Caco-2 (cell line): ENCODE results near the gene HOXA1. TPM values are rescaled to one million over a fixed set of nuclear protein-coding genes. Genes with fewer than 3 reads are reported as not detected.
A peak's percentile ranks its signal among the peaks of the same experiment; 100 is the strongest.

Source experiments
- BruUV-seq: library from RNA; stranded (reverse); fragments of 400-500 nt; replicated peaks from 2 replicates; lab custom pipeline; 2021; lab: Mats Ljungman, UMichigan
- CTCF ChIA-PET: fragments of 300-600 bp; sonication (Branson Sonifier 250); formaldehyde crosslinking; loops from one replicate; lab custom pipeline; 2022; ENCODE audit warnings: antibody characterized with exemption; lab: Charles Lee
- POLR2A ChIA-PET: fragments of 300-600 bp; sonication (Branson Sonifier 250); formaldehyde crosslinking; loops from one replicate; lab custom pipeline; 2022; ENCODE audit warnings: antibody characterized with exemption; lab: Charles Lee
- DNase-seq, 2 experiments: peaks; one replicate each; pipeline versions ENCODE4 v3.0.0 to v3.0.0-alpha.2; 2020 to 2022
- H3K27me3 ChIP-seq: replicated peaks from 2 replicates; pipeline ENCODE4 v1.6.0; 2011; ENCODE audit warnings: low read length; ENCODE audit not compliant: control insufficient read depth, insufficient read depth
- H3K36me3 ChIP-seq: 2 replicates; pipeline ENCODE4 v1.5.1; 2011; ENCODE audit warnings: low read length; ENCODE audit not compliant: control insufficient read depth, insufficient read depth
- H3K4me1 ChIP-seq: fragments of 250-450 bp; sonication (Bioruptor Pico); 2 replicates; pipeline ENCODE4 v1.5.1; 2020; ENCODE audit warnings: mild to moderate bottlenecking
- H3K4me3 ChIP-seq: 2 replicates; pipeline ENCODE4 v1.5.1; 2011; ENCODE audit warnings: low read depth, mild to moderate bottlenecking, control low read depth, low read length
- H3K9me3 ChIP-seq: fragments of 250-450 bp; sonication (Bioruptor Pico); 2 replicates; pipeline ENCODE4 v1.5.1; 2020; ENCODE audit warnings: mild to moderate bottlenecking, moderate library complexity
- H3K27ac Mint-ChIP-seq: one replicate; pipeline ENCODE4 v1.8.0; 2022; ENCODE audit warnings: mixed read lengths; ENCODE audit not compliant: unreplicated experiment
- H3K27me3 Mint-ChIP-seq: one replicate; pipeline ENCODE4 v1.8.0; 2022; ENCODE audit warnings: mixed read lengths; ENCODE audit not compliant: insufficient read depth, unreplicated experiment
- H3K36me3 Mint-ChIP-seq: one replicate; pipeline ENCODE4 v1.8.0; 2022; ENCODE audit warnings: mild to moderate bottlenecking, mixed read lengths; ENCODE audit not compliant: insufficient read depth, unreplicated experiment
- H3K4me1 Mint-ChIP-seq: one replicate; pipeline ENCODE4 v1.8.0; 2022; ENCODE audit warnings: low read depth, mixed read lengths; ENCODE audit not compliant: unreplicated experiment
- H3K4me3 Mint-ChIP-seq: one replicate; pipeline ENCODE4 v1.8.0; 2022; ENCODE audit warnings: mild to moderate bottlenecking, moderate library complexity, mixed read lengths; ENCODE audit not compliant: unreplicated experiment
- H3K9me3 Mint-ChIP-seq: one replicate; pipeline ENCODE4 v1.8.0; 2022; ENCODE audit warnings: mixed read lengths; ENCODE audit not compliant: unreplicated experiment
- intact Hi-C: fragments of 100-400 bp; cut with micrococcal nuclease; formaldehyde crosslinking; loops from one replicate; pipeline ENCODE4 v1.10.0; 2022; ENCODE audit not compliant: unreplicated experiment
- total RNA-seq: library from RNA; stranded (reverse); gene quantifications from 2 replicates; pipeline ENCODE4 v1.2.3, GENCODE V29; 2022
- TF ChIP-seq, protein P1 (sequence below), 2 experiments: fragments of 200-600 bp in 1 of 2; IDR thresholded peaks; 1 replicate in 1 of 2; 2 replicates in 1 of 2; pipeline versions ENCODE4 v1.5.1 to v1.8.0; 2011 to 2022; ENCODE audit warnings: antibody characterized with exemption in 1 of 2, control low read depth in 1 of 2, inconsistent platforms in 1 of 2, low read depth in 1 of 2, low read length in 1 of 2, mild to moderate bottlenecking in 1 of 2, moderate library complexity in 1 of 2; ENCODE audit not compliant: insufficient read depth in 1 of 2, severe bottlenecking in 1 of 2, unreplicated experiment in 1 of 2

The HOXA1 gene
- total RNA-seq, 1 experiment from 2014 or later, result 18.5 TPM

DNA sequence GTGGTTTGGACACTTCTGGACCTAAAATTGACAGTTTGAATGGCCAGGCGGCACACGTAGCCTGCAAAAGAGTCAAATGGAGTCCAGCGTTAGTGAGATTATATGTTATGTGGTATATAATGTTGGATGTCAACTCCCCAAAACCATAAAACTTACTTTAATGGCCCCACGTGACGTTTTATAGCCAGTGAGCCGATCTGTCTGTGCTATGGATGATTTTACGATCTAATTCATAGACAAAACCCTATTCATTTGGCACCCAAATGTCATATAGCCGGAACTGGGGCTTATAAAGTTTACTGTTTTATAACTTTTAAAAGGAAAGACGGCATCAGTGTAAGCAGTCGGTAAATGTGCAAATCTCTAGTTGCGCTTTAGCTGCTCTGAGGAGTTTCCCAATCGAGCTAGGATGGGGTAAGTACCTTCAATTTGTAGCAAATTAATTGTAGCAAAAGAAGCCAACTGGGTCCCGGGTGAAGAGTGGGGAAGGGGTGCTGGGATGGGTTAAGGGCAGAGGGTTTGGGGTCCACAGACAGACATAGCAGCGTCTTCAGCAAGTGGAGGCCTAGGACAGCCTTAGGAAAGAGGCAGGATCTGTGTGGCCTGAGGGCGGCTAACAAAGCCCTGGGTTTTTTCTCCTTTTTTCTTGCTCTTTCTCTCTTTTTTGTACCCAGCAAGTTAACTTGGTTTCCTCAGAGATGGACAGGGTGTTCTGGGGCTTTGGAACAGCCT lies 44.5 kb upstream of the HOXA1 start:
- peaks cover 9% of the 10 kb centered on the region for H3K36me3 Mint-ChIP-seq
- ChIA-PET POLR2A (interaction anchor here (0.6 kb wide), 1 partner anchor 46 kb away, joined by 3 read pairs; no protein-coding TSS in a partner anchor), CTCF (no interaction called here)
- H3K27me3 Mint-ChIP-seq, result no peaks in the 10 kb centered on the region
- Histone ChIP-seq H3K36me3 (no peaks in the 10 kb centered on the region; the same call in 1 of the 2 replicates), H3K4me1 (peaks cover 10% of the 10 kb centered on the region), H3K27me3 (no peaks in the 10 kb centered on the region), H3K9me3 (no peaks in the 10 kb centered on the region), H3K4me3 (peak overlapping the region; percentile 37)
- no peaks in the 10 kb centered on the region for H3K4me1 Mint-ChIP-seq
- no TSS peak for BruUV-seq
- no peak overlapping the region for H3K27ac Mint-ChIP-seq
- intact Hi-C loops, result no loop called here
- DNase-seq, result no peak
- H3K9me3 Mint-ChIP-seq, result no peaks in the 10 kb centered on the region
- peak overlapping the region; percentile 70 for H3K4me3 Mint-ChIP-seq
- TF ChIP-seq, protein P1, sequence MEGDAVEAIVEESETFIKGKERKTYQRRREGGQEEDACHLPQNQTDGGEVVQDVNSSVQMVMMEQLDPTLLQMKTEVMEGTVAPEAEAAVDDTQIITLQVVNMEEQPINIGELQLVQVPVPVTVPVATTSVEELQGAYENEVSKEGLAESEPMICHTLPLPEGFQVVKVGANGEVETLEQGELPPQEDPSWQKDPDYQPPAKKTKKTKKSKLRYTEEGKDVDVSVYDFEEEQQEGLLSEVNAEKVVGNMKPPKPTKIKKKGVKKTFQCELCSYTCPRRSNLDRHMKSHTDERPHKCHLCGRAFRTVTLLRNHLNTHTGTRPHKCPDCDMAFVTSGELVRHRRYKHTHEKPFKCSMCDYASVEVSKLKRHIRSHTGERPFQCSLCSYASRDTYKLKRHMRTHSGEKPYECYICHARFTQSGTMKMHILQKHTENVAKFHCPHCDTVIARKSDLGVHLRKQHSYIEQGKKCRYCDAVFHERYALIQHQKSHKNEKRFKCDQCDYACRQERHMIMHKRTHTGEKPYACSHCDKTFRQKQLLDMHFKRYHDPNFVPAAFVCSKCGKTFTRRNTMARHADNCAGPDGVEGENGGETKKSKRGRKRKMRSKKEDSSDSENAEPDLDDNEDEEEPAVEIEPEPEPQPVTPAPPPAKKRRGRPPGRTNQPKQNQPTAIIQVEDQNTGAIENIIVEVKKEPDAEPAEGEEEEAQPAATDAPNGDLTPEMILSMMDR (IDR thresholded peaks at IDR 0.05; ENCODE audit: insufficient read depth in 1 of 2, low read depth in 1 of 2, low read length in 1 of 2, severe bottlenecking in 1 of 2, unreplicated experiment in 1 of 2), result no peak

DNA sequence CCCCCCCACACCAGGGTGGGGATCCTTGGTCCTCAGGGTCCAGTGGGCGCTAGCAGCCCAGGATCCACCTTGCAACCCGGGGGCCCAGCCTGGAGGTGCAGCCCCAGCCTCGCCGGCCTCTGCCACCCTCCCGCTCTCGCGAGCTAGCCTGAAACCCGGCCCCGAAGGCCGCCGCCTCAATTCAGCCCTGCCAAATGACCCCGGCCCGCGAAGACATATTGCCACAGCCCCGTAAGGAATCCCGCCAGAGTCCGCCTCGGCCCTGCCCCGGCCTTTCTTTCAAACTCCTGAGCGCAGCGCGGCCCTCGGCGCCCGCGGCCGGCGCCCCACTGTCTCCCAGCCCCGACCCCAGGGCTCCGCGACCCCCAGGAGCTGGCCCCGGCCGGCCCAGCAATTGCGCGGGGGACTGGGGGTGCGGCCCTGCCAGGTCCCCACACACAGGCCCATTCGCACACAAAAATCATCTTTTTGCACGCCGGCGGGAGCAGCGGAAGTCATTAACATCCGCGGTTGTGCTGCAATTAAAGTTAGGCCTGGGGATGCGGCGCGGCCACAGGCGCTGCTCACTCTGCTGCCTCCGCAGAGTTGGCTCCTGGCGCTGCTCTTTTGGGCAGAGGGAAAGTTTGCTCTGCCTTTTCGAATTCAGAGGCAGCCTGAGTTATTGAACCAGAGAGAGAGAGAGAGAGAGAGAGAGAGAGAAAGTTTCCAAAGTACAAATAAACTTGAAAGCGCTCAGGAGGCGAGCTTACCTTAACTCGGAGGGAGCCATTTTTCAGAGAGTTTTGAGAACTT lies 43.7 kb upstream of the HOXA1 start:
- no peaks in the 10 kb centered on the region for H3K27me3 ChIP-seq
- ChIA-PET CTCF (no interaction called here), POLR2A (interaction anchor here (0.6 kb wide), 1 partner anchor 45 kb away, joined by 3 read pairs; no protein-coding TSS in a partner anchor)
- Mint-ChIP-seq H3K27me3 (no peaks in the 10 kb centered on the region), H3K4me3 (peak overlapping the region; percentile 70), H3K27ac (no peak overlapping the region), H3K36me3 (peaks cover 5% of the 10 kb centered on the region), H3K9me3 (no peaks in the 10 kb centered on the region), H3K4me1 (peaks cover 3% of the 10 kb centered on the region)
- DNase-seq, result peak in 1 of 2 experiments; percentile 63
- no peaks in the 10 kb centered on the region for H3K36me3 ChIP-seq
- H3K4me3 ChIP-seq, result peak overlapping the region; percentile 37
- intact Hi-C loops, result no loop called here
- TF ChIP-seq, protein P1 (IDR thresholded peaks at IDR 0.05; ENCODE audit: insufficient read depth in 1 of 2, low read depth in 1 of 2, low read length in 1 of 2, severe bottlenecking in 1 of 2, unreplicated experiment in 1 of 2), result no peak
- peaks cover 10% of the 10 kb centered on the region for H3K4me1 ChIP-seq
- BruUV-seq, result no TSS peak
- H3K9me3 ChIP-seq, result no peaks in the 10 kb centered on the region

DNA sequence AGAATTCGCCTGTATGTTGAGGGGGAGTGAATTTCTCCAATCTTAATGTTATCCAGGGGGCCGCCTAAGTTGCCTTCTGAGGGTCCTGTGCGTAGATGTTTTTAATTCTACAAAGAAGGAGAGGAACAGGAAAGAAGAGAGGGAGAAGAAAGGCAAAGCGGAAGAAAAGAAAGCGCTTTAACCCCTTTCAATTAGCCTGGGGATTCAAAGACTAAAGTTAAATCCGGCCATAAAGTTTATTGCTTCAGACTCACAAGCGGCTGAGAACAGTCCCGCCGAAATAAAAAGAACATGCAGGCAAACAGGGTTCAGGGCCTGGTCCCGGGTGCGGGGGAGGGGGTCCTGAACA lies 43.2 kb upstream of the HOXA1 start:
- ChIA-PET CTCF (no interaction called here), POLR2A (no interaction called here)
- peaks cover 14% of the 10 kb centered on the region for H3K4me1 ChIP-seq
- H3K36me3 ChIP-seq, result no peaks in the 10 kb centered on the region
- Mint-ChIP-seq H3K36me3 (peaks cover 5% of the 10 kb centered on the region), H3K27ac (no peak overlapping the region), H3K4me3 (peak overlapping the region; percentile 70), H3K9me3 (no peaks in the 10 kb centered on the region), H3K27me3 (no peaks in the 10 kb centered on the region), H3K4me1 (peaks cover 9% of the 10 kb centered on the region)
- no peaks in the 10 kb centered on the region for H3K27me3 ChIP-seq
- BruUV-seq, result no TSS peak
- intact Hi-C loops, result no loop called here
- TF ChIP-seq, protein P1 (IDR thresholded peaks at IDR 0.05; ENCODE audit: insufficient read depth in 1 of 2, low read depth in 1 of 2, low read length in 1 of 2, severe bottlenecking in 1 of 2, unreplicated experiment in 1 of 2), result no peak
- H3K4me3 ChIP-seq, result peak overlapping the region; percentile 37
- no peak for DNase-seq
- no peaks in the 10 kb centered on the region for H3K9me3 ChIP-seq
